Liver (tissue), 9 donors: ENCODE data around the gene PLA2R1. TPM values are rescaled to one million over a fixed set of nuclear protein-coding genes. Genes with fewer than 3 reads are reported as not detected.

ENCODE experiments used
- DNase-seq: peaks from one replicate; pipeline ENCODE4 v3.0.0-alpha.2; 2017; ENCODE audit warnings: low spot score
- H3K27ac ChIP-seq, 2 donors: one replicate each; pipeline ENCODE4 v1.7.0; 2013; ENCODE audit warnings: inconsistent platforms in 2 of 2, low read length in 2 of 2, control low read depth in 1 of 2, low read depth in 1 of 2, mild to moderate bottlenecking in 1 of 2
- H3K27me3 ChIP-seq, 4 donors: one replicate each; pipeline versions ENCODE4 v1.6.1 to v1.7.0; 2013; ENCODE audit warnings: low read length in 3 of 4, inconsistent platforms in 1 of 4, mild to moderate bottlenecking in 1 of 4, moderate library complexity in 1 of 4; ENCODE audit not compliant: control insufficient read depth in 4 of 4, insufficient read depth in 4 of 4
- H3K36me3 ChIP-seq, 4 donors: one replicate each; pipeline versions ENCODE4 v1.6.1 to v1.7.0; 2013; ENCODE audit warnings: low read length in 3 of 4, mild to moderate bottlenecking in 3 of 4, low read depth in 1 of 4, moderate library complexity in 1 of 4; ENCODE audit not compliant: control insufficient read depth in 4 of 4, insufficient read depth in 3 of 4
- H3K4me1 ChIP-seq, 4 donors: one replicate each; pipeline versions ENCODE4 v1.6.1 to v1.7.0; 2013; ENCODE audit warnings: low read length in 3 of 4, mild to moderate bottlenecking in 3 of 4, moderate library complexity in 1 of 4; ENCODE audit not compliant: control insufficient read depth in 4 of 4, insufficient read depth in 4 of 4
- H3K4me3 ChIP-seq, 3 donors: one replicate each; pipeline versions ENCODE4 v1.6.1 to v1.7.0; 2013; ENCODE audit warnings: low read length in 3 of 3, control low read depth in 1 of 3, low read depth in 1 of 3, mild to moderate bottlenecking in 1 of 3
- H3K9ac ChIP-seq, 2 donors: one replicate each; pipeline ENCODE4 v1.7.0; 2013; ENCODE audit warnings: low read length in 2 of 2, mild to moderate bottlenecking in 2 of 2, moderate library complexity in 2 of 2, control low read depth in 1 of 2, low read depth in 1 of 2
- H3K9me3 ChIP-seq, 4 donors: one replicate each; pipeline versions ENCODE4 v1.6.1 to v1.7.0; 2013; ENCODE audit warnings: low read length in 3 of 4; ENCODE audit not compliant: control insufficient read depth in 4 of 4
- EGR1 ChIP-seq, 2 donors: IDR thresholded peaks; 2 replicates each; pipeline ENCODE4 v1.6.1; 2016 to 2018; ENCODE audit warnings: antibody characterized with exemption in 2 of 2, low read depth in 2 of 2
- FOXA1 ChIP-seq: IDR thresholded peaks from 2 replicates; pipeline ENCODE4 v1.6.1; 2016; ENCODE audit warnings: antibody characterized with exemption
- FOXA2 ChIP-seq: IDR thresholded peaks from 2 replicates; pipeline ENCODE4 v1.6.1; 2016; ENCODE audit warnings: antibody characterized with exemption
- GABPA ChIP-seq, 2 donors: IDR thresholded peaks in 1 of 2; conservative IDR thresholded peaks in 1 of 2; 2 replicates each; pipeline ENCODE4 v1.6.1; 2016; ENCODE audit warnings: antibody characterized with exemption in 2 of 2, mild to moderate bottlenecking in 1 of 2, moderate library complexity in 1 of 2
- HNF4A ChIP-seq, 2 donors: conservative IDR thresholded peaks; 2 replicates each; pipeline ENCODE4 v1.6.1; 2016; ENCODE audit warnings: antibody characterized with exemption in 2 of 2, mild to moderate bottlenecking in 2 of 2
- HNF4G ChIP-seq: IDR thresholded peaks from 2 replicates; pipeline ENCODE4 v1.6.1; 2016; ENCODE audit warnings: antibody characterized with exemption
- JUND ChIP-seq, 2 donors: IDR thresholded peaks; 2 replicates each; pipeline ENCODE4 v1.6.1; 2016; ENCODE audit warnings: antibody characterized with exemption in 2 of 2
- NR2F2 ChIP-seq: IDR thresholded peaks from 2 replicates; pipeline ENCODE4 v1.6.1; 2016; ENCODE audit warnings: antibody characterized with exemption
- RAD21 ChIP-seq, 2 donors: IDR thresholded peaks; 2 replicates each; pipeline ENCODE4 v1.6.1; 2016; ENCODE audit warnings: antibody characterized with exemption in 2 of 2, mild to moderate bottlenecking in 2 of 2
- RXRA ChIP-seq, 2 donors: IDR thresholded peaks; 2 replicates each; pipeline ENCODE4 v1.6.1; 2017 to 2018; ENCODE audit warnings: antibody characterized with exemption in 2 of 2, mild to moderate bottlenecking in 1 of 2
- SP1 ChIP-seq: IDR thresholded peaks from 2 replicates; pipeline ENCODE4 v1.6.1; 2018; ENCODE audit warnings: antibody characterized with exemption, mild to moderate bottlenecking
- TAF1 ChIP-seq: conservative IDR thresholded peaks from 2 replicates; pipeline ENCODE4 v1.6.1; 2016; ENCODE audit warnings: antibody characterized with exemption, mild to moderate bottlenecking
- YY1 ChIP-seq: IDR thresholded peaks from 2 replicates; pipeline ENCODE4 v1.6.1; 2016; ENCODE audit warnings: antibody characterized with exemption, mild to moderate bottlenecking
- WGBS: extraction: QIAGEN DNeasy Blood & Tissue Kit; methylation state at CpG from one replicate; pipeline ENCODE4 v1.1.7; 2013; 5-methylcytosine and 5-hydroxymethylcytosine counted together
- polyA plus RNA-seq, 2 donors: library from polyadenylated mRNA; stranded (reverse) in 1 of 2; unstranded in 1 of 2; fragments of 200-250 nt in 1 of 2; fragments of >200 nt in 1 of 2; fragmentation: Nextera tagmentation in 1 of 2; extraction: Ambion mirVana in 1 of 2; gene quantifications; one replicate each; pipeline versions ENCODE4 v1.2.1 to v1.2.3, GENCODE V29; 2013 to 2015
- total RNA-seq, 2 donors: library from RNA; depleted of rRNA; stranded (reverse); fragments of >200 nt; gene quantifications; one replicate each; pipeline ENCODE4 v1.2.3, GENCODE V29; 2014
- TF ChIP-seq, protein P1 (sequence below): IDR thresholded peaks from 2 replicates; pipeline ENCODE4 v1.6.1; 2016; ENCODE audit warnings: antibody characterized with exemption
- TF ChIP-seq, protein P2 (sequence below): IDR thresholded peaks from 2 replicates; pipeline ENCODE4 v1.6.1; 2016; ENCODE audit warnings: antibody characterized with exemption
- TF ChIP-seq, protein P3 (sequence below): IDR thresholded peaks from 2 replicates; pipeline ENCODE4 v1.6.1; 2016; ENCODE audit warnings: antibody characterized with exemption, mild to moderate bottlenecking
- TF ChIP-seq, protein P4 (sequence below): fragments of 150-350 bp; IDR thresholded peaks from 2 replicates; pipeline ENCODE4 v1.5.1; 2017; ENCODE audit warnings: improper control_type of control experiment, low read depth, low read length; ENCODE audit not compliant: missing input control
- TF ChIP-seq, protein P5 (sequence below): IDR thresholded peaks from 2 replicates; pipeline ENCODE4 v1.6.1; 2016; ENCODE audit warnings: antibody characterized with exemption
- donor health status: healthy.
- donor health status: healthy.
- donor health status: healthy.
- donor health status: healthy.
- donor health status: healthy.

Gene PLA2R1
- total and polyA plus RNA-seq, 4 donors = 0.61 to 2.3 (median 0.66) TPM

DNA sequence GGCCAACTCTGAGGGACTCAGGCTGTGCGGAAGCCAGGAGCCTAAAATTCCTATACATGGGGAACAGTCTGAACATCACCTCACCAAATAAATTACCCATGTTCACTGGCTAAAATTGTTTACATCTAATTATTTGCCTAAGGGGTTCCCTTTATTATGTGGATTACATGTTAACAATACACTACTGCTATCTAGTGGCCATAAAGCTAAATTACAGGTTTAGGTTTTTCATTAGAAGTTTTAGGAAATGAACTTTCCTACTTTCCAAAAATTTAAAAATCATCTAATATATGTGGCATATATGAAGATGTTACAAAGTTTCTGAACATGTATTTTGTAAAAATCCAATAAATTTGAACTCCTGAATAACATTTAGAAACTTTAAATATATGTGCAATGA, 40.3 kb downstream of the PLA2R1 start:
- Histone ChIP-seq H3K9ac (no peak overlapping the region), H3K27ac (no peak overlapping the region), H3K4me3 (no peak overlapping the region), H3K27me3 (peaks cover 0 to 5% (median 0%) of the 10 kb centered on the region in 4 donors), H3K4me1 (no peaks in the 10 kb centered on the region), H3K9me3 (peaks cover 0 to 5% (median 0%) of the 10 kb centered on the region in 4 donors), H3K36me3 (no peaks in the 10 kb centered on the region)
- TF ChIP-seq RXRA (IDR thresholded peaks at IDR 0.05) (no peak), JUND (IDR thresholded peaks at IDR 0.05) (no peak), GABPA (IDR thresholded peaks at IDR 0.05 in 1 of 2, conservative IDR thresholded peaks at IDR 0.05 in 1 of 2) (no peak), FOXA1 (no peak), YY1 (no peak), RAD21 (IDR thresholded peaks at IDR 0.05) (no peak), HNF4A (conservative IDR thresholded peaks at IDR 0.05) (no peak), SP1 (no peak), EGR1 (IDR thresholded peaks at IDR 0.05; ENCODE audit: low read depth in 2 of 2) (no peak), FOXA2 (no peak), HNF4G (no peak), TAF1 (no peak), NR2F2 (no peak)
- TF ChIP-seq, protein P1, sequence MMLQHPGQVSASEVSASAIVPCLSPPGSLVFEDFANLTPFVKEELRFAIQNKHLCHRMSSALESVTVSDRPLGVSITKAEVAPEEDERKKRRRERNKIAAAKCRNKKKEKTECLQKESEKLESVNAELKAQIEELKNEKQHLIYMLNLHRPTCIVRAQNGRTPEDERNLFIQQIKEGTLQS = no peak
- TF ChIP-seq, protein P2, sequence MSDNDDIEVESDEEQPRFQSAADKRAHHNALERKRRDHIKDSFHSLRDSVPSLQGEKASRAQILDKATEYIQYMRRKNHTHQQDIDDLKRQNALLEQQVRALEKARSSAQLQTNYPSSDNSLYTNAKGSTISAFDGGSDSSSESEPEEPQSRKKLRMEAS = no peak
- TF ChIP-seq, protein P3, sequence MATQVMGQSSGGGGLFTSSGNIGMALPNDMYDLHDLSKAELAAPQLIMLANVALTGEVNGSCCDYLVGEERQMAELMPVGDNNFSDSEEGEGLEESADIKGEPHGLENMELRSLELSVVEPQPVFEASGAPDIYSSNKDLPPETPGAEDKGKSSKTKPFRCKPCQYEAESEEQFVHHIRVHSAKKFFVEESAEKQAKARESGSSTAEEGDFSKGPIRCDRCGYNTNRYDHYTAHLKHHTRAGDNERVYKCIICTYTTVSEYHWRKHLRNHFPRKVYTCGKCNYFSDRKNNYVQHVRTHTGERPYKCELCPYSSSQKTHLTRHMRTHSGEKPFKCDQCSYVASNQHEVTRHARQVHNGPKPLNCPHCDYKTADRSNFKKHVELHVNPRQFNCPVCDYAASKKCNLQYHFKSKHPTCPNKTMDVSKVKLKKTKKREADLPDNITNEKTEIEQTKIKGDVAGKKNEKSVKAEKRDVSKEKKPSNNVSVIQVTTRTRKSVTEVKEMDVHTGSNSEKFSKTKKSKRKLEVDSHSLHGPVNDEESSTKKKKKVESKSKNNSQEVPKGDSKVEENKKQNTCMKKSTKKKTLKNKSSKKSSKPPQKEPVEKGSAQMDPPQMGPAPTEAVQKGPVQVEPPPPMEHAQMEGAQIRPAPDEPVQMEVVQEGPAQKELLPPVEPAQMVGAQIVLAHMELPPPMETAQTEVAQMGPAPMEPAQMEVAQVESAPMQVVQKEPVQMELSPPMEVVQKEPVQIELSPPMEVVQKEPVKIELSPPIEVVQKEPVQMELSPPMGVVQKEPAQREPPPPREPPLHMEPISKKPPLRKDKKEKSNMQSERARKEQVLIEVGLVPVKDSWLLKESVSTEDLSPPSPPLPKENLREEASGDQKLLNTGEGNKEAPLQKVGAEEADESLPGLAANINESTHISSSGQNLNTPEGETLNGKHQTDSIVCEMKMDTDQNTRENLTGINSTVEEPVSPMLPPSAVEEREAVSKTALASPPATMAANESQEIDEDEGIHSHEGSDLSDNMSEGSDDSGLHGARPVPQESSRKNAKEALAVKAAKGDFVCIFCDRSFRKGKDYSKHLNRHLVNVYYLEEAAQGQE = no peak
- TF ChIP-seq, protein P4, sequence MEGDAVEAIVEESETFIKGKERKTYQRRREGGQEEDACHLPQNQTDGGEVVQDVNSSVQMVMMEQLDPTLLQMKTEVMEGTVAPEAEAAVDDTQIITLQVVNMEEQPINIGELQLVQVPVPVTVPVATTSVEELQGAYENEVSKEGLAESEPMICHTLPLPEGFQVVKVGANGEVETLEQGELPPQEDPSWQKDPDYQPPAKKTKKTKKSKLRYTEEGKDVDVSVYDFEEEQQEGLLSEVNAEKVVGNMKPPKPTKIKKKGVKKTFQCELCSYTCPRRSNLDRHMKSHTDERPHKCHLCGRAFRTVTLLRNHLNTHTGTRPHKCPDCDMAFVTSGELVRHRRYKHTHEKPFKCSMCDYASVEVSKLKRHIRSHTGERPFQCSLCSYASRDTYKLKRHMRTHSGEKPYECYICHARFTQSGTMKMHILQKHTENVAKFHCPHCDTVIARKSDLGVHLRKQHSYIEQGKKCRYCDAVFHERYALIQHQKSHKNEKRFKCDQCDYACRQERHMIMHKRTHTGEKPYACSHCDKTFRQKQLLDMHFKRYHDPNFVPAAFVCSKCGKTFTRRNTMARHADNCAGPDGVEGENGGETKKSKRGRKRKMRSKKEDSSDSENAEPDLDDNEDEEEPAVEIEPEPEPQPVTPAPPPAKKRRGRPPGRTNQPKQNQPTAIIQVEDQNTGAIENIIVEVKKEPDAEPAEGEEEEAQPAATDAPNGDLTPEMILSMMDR = no peak
- TF ChIP-seq, protein P5, sequence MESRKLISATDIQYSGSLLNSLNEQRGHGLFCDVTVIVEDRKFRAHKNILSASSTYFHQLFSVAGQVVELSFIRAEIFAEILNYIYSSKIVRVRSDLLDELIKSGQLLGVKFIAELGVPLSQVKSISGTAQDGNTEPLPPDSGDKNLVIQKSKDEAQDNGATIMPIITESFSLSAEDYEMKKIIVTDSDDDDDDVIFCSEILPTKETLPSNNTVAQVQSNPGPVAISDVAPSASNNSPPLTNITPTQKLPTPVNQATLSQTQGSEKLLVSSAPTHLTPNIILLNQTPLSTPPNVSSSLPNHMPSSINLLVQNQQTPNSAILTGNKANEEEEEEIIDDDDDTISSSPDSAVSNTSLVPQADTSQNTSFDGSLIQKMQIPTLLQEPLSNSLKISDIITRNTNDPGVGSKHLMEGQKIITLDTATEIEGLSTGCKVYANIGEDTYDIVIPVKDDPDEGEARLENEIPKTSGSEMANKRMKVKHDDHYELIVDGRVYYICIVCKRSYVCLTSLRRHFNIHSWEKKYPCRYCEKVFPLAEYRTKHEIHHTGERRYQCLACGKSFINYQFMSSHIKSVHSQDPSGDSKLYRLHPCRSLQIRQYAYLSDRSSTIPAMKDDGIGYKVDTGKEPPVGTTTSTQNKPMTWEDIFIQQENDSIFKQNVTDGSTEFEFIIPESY = no peak
- 99% methylated on average over 1 of the region's 1 CpG for WGBS
- no peak for DNase-seq
